Astrocyte (in vitro differentiated cells and primary cell): ENCODE data around the gene MUSK. TPM values are rescaled to one million over a fixed set of nuclear protein-coding genes. Genes with fewer than 3 reads are reported as not detected.

Experiments
- DNase-seq: peaks from one replicate; pipeline ENCODE4 v3.0.0-alpha.2; 2010; ENCODE audit warnings: low read depth
- FAIRE-seq: peaks from 2 replicates; lab custom pipeline; 2011; peaks lifted over from hg19 to GRCh38; lab: Jason Lieb, UNC
- H2AFZ ChIP-seq: 2 replicates; pipeline ENCODE4 v1.6.0; 2012; ENCODE audit warnings: low read depth, low read length, inconsistent platforms
- H3K27ac ChIP-seq: 2 replicates; pipeline ENCODE4 v1.5.1; 2011; ENCODE audit warnings: low read depth, low read length, inconsistent platforms
- H3K27me3 ChIP-seq: 2 replicates; pipeline ENCODE4 v1.6.0; 2011; ENCODE audit warnings: low read length, inconsistent platforms; ENCODE audit not compliant: insufficient read depth
- H3K36me3 ChIP-seq: 2 replicates; pipeline ENCODE4 v1.5.1; 2011; ENCODE audit warnings: low read length, inconsistent platforms; ENCODE audit not compliant: insufficient read depth
- H3K4me1 ChIP-seq: 2 replicates; pipeline ENCODE4 v1.5.1; 2011; ENCODE audit warnings: low read length, inconsistent platforms; ENCODE audit not compliant: insufficient read depth
- H3K4me2 ChIP-seq: 2 replicates; pipeline ENCODE4 v1.6.0; 2012; ENCODE audit warnings: low read length, inconsistent platforms
- H3K4me3 ChIP-seq: 2 replicates; pipeline ENCODE4 v1.5.1; 2011; ENCODE audit warnings: low read depth, mild to moderate bottlenecking, low read length, inconsistent platforms; ENCODE audit not compliant: insufficient read depth
- H3K79me2 ChIP-seq: 2 replicates; pipeline ENCODE4 v1.6.0; 2012; ENCODE audit warnings: mild to moderate bottlenecking, low read length, inconsistent platforms; ENCODE audit not compliant: insufficient read depth
- H3K9ac ChIP-seq: 2 replicates; pipeline ENCODE4 v1.6.0; 2012; ENCODE audit warnings: mild to moderate bottlenecking, low read length, inconsistent platforms
- H3K9me3 ChIP-seq: 2 replicates; pipeline ENCODE4 v1.5.1; 2012; ENCODE audit warnings: low read depth, mild to moderate bottlenecking, low read length, inconsistent platforms; ENCODE audit not compliant: insufficient read depth
- H4K20me1 ChIP-seq: 2 replicates; pipeline ENCODE4 v1.6.0; 2012; ENCODE audit warnings: low read length, inconsistent platforms; ENCODE audit not compliant: insufficient read depth
- H3K27ac Mint-ChIP-seq: one replicate; pipeline ENCODE4 v1.8.0; 2021; ENCODE audit warnings: mild to moderate bottlenecking, mixed read lengths; ENCODE audit not compliant: unreplicated experiment
- H3K27me3 Mint-ChIP-seq: one replicate; pipeline ENCODE4 v1.8.0; 2021; ENCODE audit warnings: low read depth, mixed read lengths; ENCODE audit not compliant: unreplicated experiment
- H3K36me3 Mint-ChIP-seq: one replicate; pipeline ENCODE4 v1.8.0; 2021; ENCODE audit warnings: low read depth, mixed read lengths; ENCODE audit not compliant: unreplicated experiment
- H3K4me1 Mint-ChIP-seq: one replicate; pipeline ENCODE4 v1.8.0; 2021; ENCODE audit warnings: low read depth, mixed read lengths; ENCODE audit not compliant: unreplicated experiment
- H3K4me3 Mint-ChIP-seq: one replicate; pipeline ENCODE4 v1.8.0; 2021; ENCODE audit warnings: mild to moderate bottlenecking, moderate library complexity, mixed read lengths; ENCODE audit not compliant: unreplicated experiment
- H3K9me3 Mint-ChIP-seq: one replicate; pipeline ENCODE4 v1.8.0; 2021; ENCODE audit warnings: mild to moderate bottlenecking, mixed read lengths; ENCODE audit not compliant: unreplicated experiment
- CTCF ChIP-seq: IDR thresholded peaks from 2 replicates; pipeline ENCODE4 v1.5.1; 2011; ENCODE audit warnings: low read depth, mild to moderate bottlenecking, inconsistent platforms, low read length, moderate library complexity; ENCODE audit not compliant: insufficient read depth
- EZH2 ChIP-seq: IDR thresholded peaks from 2 replicates; pipeline ENCODE4 v1.6.1; 2012; ENCODE audit warnings: mild to moderate bottlenecking, low read length, inconsistent platforms; ENCODE audit not compliant: insufficient read depth
- total RNA-seq: library from RNA; stranded (reverse); gene quantifications from 2 replicates; pipeline ENCODE4 v1.2.1, GENCODE V29; 2021

Gene MUSK
- total RNA-seq, 1 donor from 2014 or later: not detected

GRCh38 chr9:110641293-110641692, 27.3 kb upstream of the MUSK start:
- Histone ChIP-seq H3K36me3 (no peaks in the 10 kb centered on the region), H2AFZ (no peak overlapping the region), H3K9me3 (no peaks in the 10 kb centered on the region), H3K79me2 (no peaks in the 10 kb centered on the region), H3K4me2 (no peak overlapping the region), H3K27me3 (no peaks in the 10 kb centered on the region), H3K4me3 (no peak overlapping the region), H3K9ac (no peak overlapping the region), H3K4me1 (peaks cover 9% of the 10 kb centered on the region), H4K20me1 (no peaks in the 10 kb centered on the region), H3K27ac (no peak overlapping the region)
- DNase-seq (peak; percentile 36), FAIRE-seq (peak; percentile 37)
- no peaks in the 10 kb centered on the region for H3K27me3 Mint-ChIP-seq
- TF ChIP-seq CTCF (no peak), EZH2 (no peak)
- H3K4me3 Mint-ChIP-seq: no peak overlapping the region
- peaks cover 5% of the 10 kb centered on the region for H3K4me1 Mint-ChIP-seq
- peaks cover 5% of the 10 kb centered on the region for H3K9me3 Mint-ChIP-seq
- H3K36me3 Mint-ChIP-seq: no peaks in the 10 kb centered on the region
- H3K27ac Mint-ChIP-seq: no peak overlapping the region

- no peaks in the 10 kb centered on the region for H4K20me1 ChIP-seq
- H3K27me3 ChIP-seq: no peaks in the 10 kb centered on the region
- H3K4me2 ChIP-seq: no peak overlapping the region
- Mint-ChIP-seq H3K9me3 (peaks cover 3% of the 10 kb centered on the region), H3K36me3 (no peaks in the 10 kb centered on the region), H3K27ac (no peak overlapping the region), H3K4me3 (no peak overlapping the region), H3K27me3 (no peaks in the 10 kb centered on the region), H3K4me1 (peaks cover 3% of the 10 kb centered on the region)
- DNase-seq (no peak), FAIRE-seq (no peak)
- no peak overlapping the region for H2AFZ ChIP-seq
- no peak overlapping the region for H3K27ac ChIP-seq
- H3K79me2 ChIP-seq: no peaks in the 10 kb centered on the region
- no peak overlapping the region for H3K9ac ChIP-seq
- no peaks in the 10 kb centered on the region for H3K9me3 ChIP-seq
- H3K4me1 ChIP-seq: peaks cover 10% of the 10 kb centered on the region
- H3K4me3 ChIP-seq: no peak overlapping the region
- no peaks in the 10 kb centered on the region for H3K36me3 ChIP-seq
- TF ChIP-seq EZH2 (no peak), CTCF (no peak)
Observed at GRCh38 chr9:110648696-110649095, 19.9 kb upstream of the MUSK start.

- Mint-ChIP-seq H3K27me3 (no peaks in the 10 kb centered on the region), H3K27ac (no peak overlapping the region), H3K9me3 (no peaks in the 10 kb centered on the region), H3K36me3 (no peaks in the 10 kb centered on the region), H3K4me3 (no peak overlapping the region), H3K4me1 (peaks cover 3% of the 10 kb centered on the region)
- Histone ChIP-seq H3K9ac (peak overlapping the region; percentile 48), H3K79me2 (no peaks in the 10 kb centered on the region), H3K27me3 (no peaks in the 10 kb centered on the region), H2AFZ (no peak overlapping the region), H3K4me3 (no peak overlapping the region), H3K9me3 (no peaks in the 10 kb centered on the region), H3K4me2 (peak overlapping the region; percentile 19), H3K27ac (peak overlapping the region; percentile 71), H3K36me3 (no peaks in the 10 kb centered on the region), H3K4me1 (peaks cover 10% of the 10 kb centered on the region), H4K20me1 (no peaks in the 10 kb centered on the region)
- TF ChIP-seq CTCF: no peak
- FAIRE-seq (no peak), DNase-seq (peak; percentile 84)
Observed at GRCh38 chr9:110650261-110650660, 18.3 kb upstream of the MUSK start.
